ENCODE data around the gene NSG1. TPM values are rescaled to one million over a fixed set of nuclear protein-coding genes. Genes with fewer than 3 reads are reported as not detected.

The NSG1 gene
- total and polyA plus RNA-seq, 2 of the 8 experiments (the other 6 are each of a cell fraction or from before 2014, with no cell fraction given) = 35.7 to 61.4 TPM

DNA sequence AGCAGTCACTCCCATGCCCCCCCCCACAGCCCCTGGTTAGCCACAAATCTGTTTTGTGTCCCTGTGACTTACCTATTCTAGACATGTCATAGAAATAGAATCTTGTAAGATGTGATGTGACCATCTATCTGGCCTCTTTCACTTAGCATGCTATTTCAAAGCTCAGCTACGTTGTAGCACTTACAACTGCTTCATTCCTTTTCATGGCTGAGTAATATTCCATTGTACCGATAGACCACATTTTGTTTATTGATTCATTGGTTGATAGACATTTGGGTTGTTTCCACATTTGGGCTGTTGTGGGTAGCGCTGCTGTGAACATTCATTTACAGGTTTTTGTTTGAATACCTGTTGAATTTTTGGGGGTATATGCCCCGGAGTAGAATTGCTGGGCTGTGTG is 11.5 kb downstream of the NSG1 start:
- Histone ChIP-seq H4K8ac (ENCODE audit: extremely low read depth, insufficient read depth, low read length) (no peak overlapping the region), H4K91ac (replicated peaks; ENCODE audit: insufficient read length, low read length) (no peak overlapping the region), H2BK5ac (ENCODE audit: low read depth, low read length) (no peak overlapping the region), H2AFZ (ENCODE audit: low read length) (no peak overlapping the region), H4K5ac (ENCODE audit: insufficient read length, low read depth, low read length) (no peak overlapping the region), H3K23me2 (ENCODE audit: low read depth, low read length) (no peaks in the 10 kb centered on the region), H3K4me1 (replicated peaks in 1 of 4; ENCODE audit: control insufficient read depth in 3 of 4, insufficient read depth in 4 of 4, low read length in 3 of 4) (peaks cover 0 to 8% (median 5%) of the 10 kb centered on the region in 4 experiments; a peak in 4 of 7 replicates), H3K36me3 (ENCODE audit: control insufficient read depth in 2 of 4, insufficient read depth in 4 of 4, low read length in 3 of 4) (peaks cover 0 to 7% (median under 1%) of the 10 kb centered on the region in 4 experiments; a peak in 2 of 8 replicates), H3K23ac (ENCODE audit: insufficient read length) (no peak overlapping the region), H3K27me3 (replicated peaks in 1 of 4; ENCODE audit: control insufficient read depth in 3 of 4, extremely low read depth in 1 of 4, insufficient read depth in 3 of 4, low read length in 3 of 4) (no peaks in the 10 kb centered on the region), H3K9ac (replicated peaks in 1 of 4; ENCODE audit: extremely low read depth in 1 of 4, low read depth in 3 of 4, low read length in 3 of 4) (no peak overlapping the region), H3K27ac (ENCODE audit: low read depth, low read length) (no peak overlapping the region), H3K4me2 (ENCODE audit: insufficient read depth in 1 of 2, low read depth in 2 of 2, low read length in 2 of 2) (no peak overlapping the region), H3K79me1 (ENCODE audit: low read depth, low read length) (no peaks in the 10 kb centered on the region; the same call in 1 of the 2 replicates), H2BK120ac (replicated peaks; ENCODE audit: low read depth, low read length) (no peak overlapping the region), H3K4ac (replicated peaks; ENCODE audit: insufficient read length, low read depth, low read length) (no peak overlapping the region), H2BK12ac (ENCODE audit: low read depth, low read length) (no peak overlapping the region), H3K18ac (ENCODE audit: extremely low read depth, low read length) (no peak overlapping the region), H3K56ac (replicated peaks; ENCODE audit: insufficient read length, low read depth, low read length) (no peak overlapping the region), H3K14ac (ENCODE audit: insufficient read length) (no peak overlapping the region), H2AK5ac (ENCODE audit: low read depth, low read length) (no peak overlapping the region), H4K20me1 (replicated peaks in 1 of 2; ENCODE audit: control insufficient read depth in 1 of 2, insufficient read depth in 2 of 2, low read length in 2 of 2) (peaks cover 0 to 2% of the 10 kb centered on the region in 2 experiments), H2BK20ac (ENCODE audit: low read length) (no peak overlapping the region), H2BK15ac (ENCODE audit: low read length) (no peak overlapping the region), H3K4me3 (ENCODE audit: extremely low read depth in 1 of 4, insufficient read depth in 2 of 4, low read depth in 3 of 4, low read length in 4 of 4) (no peak overlapping the region), H3K9me3 (ENCODE audit: insufficient read depth in 2 of 2, low read depth in 1 of 2, low read length in 1 of 2) (no peaks in the 10 kb centered on the region), H3K79me2 (ENCODE audit: control insufficient read depth in 1 of 2, insufficient read depth in 2 of 2, low read length in 2 of 2) (no peaks in the 10 kb centered on the region)
- TF ChIP-seq CBX8 (IDR thresholded peaks at IDR 0.05; ENCODE audit: borderline replicate concordance, low read depth, low read length) (no peak), KDM1A (IDR thresholded peaks at IDR 0.05; ENCODE audit: borderline replicate concordance, low read length) (peak; percentile 67; the same call in 1 of the 2 replicates)
- CTCF ChIA-PET (ENCODE audit: partially characterized antibody) = interaction anchor here (0.6 to 2.5 kb wide), 5 partner anchors 13 to 166 kb away, joined by 3 to 8 read pairs (median 4); no protein-coding TSS in a partner anchor
- no peak for FAIRE-seq
- no peak for DNase-seq (ENCODE audit: low read depth in 1 of 2, low spot score in 2 of 2)
- 77% methylated on average over 4 of the region's 4 CpGs; no CpG with 5 or more reads in 1 of the 2 experiments for WGBS, 2 experiments (ENCODE audit: extremely low coverage in 1 of 2, insufficient coverage in 1 of 2, insufficient read length in 1 of 2, insufficient replicate concordance in 2 of 2, low coverage in 1 of 2, low lambda C conversion rate in 2 of 2, missing lambda C conversion rate in 1 of 2)
- POLR2A ChIA-PET (ENCODE audit: partially characterized antibody) = no interaction called here

Measured in H1 (cell line).